Amniotic stem cell (primary cell): Measurements from ENCODE around the gene ZP4.
A peak's percentile ranks its signal among the peaks of the same experiment; 100 is the strongest.
"Not testable (repeated sequence)": the region's sequence is repeated elsewhere in the genome, so short reads cannot be mapped to it uniquely, and the experiment has no call there.

Experiments
- DNase-seq: peaks from one replicate; lab custom pipeline; 2025; lab: John Stamatoyannopoulos, UW

ZP4 gene

DNA sequence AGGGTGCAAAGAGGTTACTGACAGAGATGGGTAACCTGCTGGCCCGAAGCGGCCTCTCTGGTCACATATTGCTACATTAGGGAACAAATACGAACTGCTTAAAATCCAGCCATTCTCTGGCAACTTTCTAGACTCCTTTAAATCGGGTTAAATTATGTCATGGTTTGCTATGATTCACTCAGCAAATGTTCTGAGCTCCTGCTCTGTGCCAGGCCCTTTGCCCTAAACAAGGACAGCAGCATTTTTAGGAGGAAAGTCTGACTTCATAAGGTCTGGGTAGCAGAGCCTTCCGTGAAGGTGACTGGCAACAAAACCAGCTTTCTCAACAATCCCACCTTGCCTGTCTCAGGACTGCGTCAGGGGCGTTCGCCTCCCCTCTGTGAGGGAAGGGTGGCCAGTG lies 15.4 kb downstream of the ZP4 start:
- DNase-seq: no peak

DNA sequence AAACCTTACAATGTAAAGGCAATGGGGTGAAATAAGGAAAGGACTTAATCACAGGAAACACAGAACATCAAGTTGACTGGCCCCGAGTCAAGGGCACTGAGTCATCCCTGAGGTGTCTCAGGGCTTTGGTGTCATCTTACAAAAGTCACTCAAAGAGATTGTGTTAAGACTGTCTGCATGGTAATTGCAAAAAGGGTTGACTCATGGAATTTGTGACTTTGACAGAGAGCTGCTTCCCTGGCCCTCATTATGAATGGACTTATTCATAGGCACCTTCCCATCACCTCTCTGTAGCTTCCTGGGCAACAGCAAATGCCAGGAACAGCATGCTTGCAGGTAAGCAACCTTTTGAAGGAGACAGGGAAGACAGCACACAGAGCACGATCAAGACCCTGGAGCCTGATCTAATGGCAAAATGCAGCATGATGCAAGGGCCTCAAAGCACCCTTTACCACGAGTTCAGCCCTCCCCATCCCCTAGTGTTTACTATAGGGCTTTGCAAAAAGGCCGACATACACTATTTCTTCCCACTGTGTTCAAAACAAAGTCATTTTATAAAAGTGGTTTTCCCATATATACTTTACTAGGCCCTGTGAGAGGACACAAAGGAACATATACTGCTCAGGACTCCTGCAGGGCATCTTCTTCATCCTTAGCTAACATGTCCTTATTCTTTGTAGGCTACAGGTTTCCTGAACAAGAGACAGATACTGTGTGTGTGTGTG lies 17.1 kb downstream of the ZP4 start:
- no peak for DNase-seq

DNA sequence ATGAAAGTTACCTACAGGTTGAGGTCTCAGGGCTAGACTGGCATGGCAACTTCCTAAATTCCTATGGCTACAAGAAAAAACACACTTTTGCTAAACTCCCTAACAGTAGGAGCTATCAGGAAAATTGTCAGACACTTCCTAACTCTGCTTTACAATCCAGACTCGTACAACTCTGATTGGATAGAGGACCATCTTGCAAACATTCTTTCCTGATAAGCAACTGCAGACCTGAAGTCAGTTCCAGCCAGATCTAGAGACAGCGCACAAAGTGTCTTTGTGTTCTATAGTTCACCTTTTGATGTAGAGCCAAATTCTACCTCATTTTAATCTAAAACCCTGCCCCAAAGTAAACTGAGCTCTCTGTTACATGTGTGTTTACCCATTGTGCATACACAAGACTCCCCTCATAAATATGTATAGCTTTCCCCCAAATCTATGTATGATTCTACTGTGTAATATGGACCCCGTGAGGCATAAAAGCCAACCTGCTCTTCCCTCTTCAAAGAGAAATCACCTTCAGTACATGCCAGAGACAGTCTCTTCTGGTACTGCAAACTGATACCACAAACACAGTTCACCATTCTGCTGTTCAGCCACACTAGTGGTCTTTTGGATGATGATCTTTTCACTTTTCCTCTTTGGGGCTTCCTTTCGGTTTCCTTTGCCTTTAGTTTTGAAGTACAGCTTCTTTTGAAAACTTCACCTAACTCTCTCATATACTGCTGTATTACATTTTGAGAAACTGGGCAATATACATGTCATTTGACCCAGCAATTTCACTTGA lies 21.7 kb downstream of the ZP4 start:
- DNase-seq: no peak

DNA sequence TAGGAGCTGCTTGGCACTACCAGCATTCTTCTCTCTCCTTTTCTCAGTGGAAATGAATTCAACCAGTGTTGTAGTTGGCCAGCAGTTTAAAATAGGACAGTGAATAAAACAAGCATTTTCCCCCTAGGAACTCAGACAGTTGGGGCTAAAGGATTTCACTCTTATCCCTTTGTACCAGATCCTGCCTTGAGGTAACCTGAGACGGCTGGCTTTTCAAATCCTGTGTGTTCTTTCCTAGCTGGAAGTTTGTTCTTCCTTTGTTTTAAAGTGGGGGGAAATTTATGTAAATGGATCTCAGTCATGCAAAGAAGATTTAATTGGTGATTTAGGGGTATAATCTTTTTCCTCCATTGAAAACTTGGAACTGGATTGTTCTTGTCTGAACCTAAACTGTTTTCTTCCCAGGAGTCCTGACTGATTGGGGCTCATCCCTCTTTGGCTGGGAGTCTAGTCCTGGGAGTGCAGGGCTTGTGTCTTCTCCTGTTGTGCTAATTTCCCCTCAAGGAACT lies 23.3 kb downstream of the ZP4 start:
- no peak for DNase-seq

DNA sequence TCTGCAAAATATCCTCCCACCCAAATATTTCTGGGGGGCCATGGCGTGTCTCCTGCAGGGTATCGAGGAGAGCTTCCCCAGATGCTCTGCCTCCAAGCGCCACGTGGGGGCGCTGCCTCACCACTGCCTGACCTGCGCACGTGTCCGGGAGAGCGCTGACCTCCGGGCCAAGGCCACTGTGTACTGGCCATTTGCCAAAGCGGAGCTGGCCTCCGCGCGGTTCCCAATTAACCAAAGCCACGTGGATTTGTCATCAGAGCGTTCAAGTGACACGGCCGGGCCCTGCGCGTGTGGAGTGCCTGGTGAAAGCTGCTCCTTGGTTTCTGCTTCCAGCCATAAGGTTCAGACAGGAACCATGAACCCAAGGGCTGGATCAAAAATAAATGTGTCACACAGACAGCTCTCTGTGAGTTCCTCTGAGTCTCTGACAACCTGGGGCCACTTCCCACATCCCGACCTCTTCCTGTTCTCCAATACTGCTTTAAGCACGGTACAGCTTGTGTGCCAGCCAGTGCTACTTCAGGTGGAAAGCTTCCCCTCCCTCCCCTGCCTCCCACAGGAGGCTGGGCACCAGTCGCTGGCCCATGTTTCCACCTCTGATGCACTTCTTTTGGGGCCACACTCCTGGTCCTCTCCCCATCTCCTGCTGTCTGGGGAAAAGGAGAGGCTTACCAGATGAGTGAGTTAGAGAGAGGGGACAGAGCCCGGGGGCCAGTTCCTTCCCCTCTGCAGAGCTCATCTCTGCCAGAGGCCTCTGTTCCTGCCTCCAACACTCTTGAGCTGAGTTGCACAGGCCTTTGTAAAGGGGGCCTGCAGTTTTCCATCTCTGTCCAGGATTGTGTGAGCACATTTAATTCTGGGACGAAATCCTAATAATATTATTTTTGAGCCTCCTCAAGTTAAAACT lies 26.1 kb downstream of the ZP4 start:
- DNase-seq: no peak

DNA sequence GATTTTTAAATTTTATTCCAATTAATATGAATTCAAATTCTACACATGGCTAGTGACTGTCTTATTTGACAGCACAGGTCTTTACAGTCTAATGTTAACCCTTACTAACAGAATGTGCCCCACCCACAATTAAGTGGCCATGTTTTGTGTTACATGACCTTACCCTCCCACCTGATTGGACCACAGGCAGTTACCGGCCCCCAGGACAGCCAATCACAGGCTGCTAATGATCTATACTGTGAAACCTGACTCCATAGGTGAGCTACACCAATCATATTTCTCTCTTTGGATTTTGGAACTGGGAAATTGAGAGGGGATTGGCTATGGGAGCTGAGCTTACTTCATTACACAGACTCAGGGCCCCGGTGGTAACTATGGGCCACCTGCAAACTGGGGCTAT lies 27.5 kb downstream of the ZP4 start:
- DNase-seq: no peak

DNA sequence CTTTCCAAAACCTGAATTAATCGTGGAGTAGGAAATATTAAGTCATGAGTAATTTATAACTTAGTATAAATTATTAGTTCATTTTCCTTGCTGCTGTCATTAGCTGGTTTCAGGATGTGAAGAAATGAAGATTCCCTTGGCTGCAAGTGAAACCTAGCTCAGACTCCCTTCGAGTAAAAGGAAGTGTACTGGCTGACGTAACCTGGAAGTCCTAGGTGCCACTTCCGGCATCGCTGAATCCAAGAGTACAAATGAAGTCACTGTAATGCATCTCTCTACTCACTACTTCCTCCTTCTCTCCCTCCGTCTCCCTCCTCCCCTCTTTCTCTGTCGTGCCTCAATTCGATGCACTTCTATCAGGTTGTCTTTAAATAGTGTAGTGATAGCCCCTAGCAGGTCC lies 28.8 kb downstream of the ZP4 start:
- no peak for DNase-seq

DNA sequence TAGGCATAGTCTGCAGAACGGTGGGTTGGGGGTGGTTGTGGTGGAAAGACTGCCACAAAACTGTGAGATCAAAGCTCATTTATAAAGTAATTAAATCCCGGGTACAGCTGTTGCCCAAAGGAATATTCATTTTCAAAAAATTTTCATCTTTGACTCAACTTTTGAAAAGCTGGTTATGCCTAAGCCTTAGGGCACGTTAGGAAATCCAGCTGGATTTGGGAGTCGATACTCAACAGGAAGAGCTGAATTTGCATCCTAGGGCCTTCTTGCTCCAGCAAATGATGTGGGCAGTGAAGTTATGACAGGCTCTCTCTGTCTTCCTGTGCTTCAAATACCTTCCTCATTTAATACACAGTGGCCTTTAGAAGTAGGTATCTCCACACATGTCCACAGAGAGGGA lies 31.7 kb downstream of the ZP4 start:
- no peak for DNase-seq

DNA sequence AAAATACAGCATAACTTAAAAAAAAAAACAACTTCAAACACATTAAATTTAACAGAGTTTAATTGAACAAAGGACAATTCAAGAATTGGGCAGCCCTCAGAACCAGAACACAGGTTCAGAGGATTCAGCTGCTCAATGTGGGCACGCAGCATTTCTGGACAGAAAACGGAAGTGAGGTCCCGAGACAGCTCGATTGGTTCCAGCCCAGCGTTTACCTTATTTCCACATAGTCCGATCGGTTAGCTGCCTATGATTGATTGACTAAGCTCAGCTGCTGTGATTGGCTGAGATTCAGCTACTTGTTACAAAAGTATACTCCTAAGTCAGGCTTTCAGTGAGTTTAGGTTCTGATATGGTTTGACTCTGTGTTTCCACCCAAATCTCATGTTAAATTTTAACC lies 33.3 kb downstream of the ZP4 start:
- DNase-seq: no peak

DNA sequence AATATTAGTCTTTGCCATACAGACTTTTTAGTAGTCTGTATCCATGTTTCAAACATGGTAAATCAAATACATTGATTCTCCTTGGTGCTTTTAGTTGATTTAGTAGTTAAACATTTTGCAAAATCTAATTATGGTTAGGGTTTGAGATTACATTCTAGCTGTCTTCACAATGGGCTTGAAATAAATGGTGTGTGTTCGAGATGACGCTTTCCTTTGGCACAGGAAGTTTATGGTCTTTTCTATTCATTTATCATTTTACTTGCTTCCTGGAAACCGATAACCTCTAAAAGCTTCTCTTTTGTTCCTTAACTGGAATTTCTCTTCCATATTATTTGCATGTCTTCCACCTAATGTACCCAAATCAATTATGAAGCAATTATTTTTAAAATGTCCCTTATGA lies 38.4 kb downstream of the ZP4 start:
- DNase-seq: no peak

DNA sequence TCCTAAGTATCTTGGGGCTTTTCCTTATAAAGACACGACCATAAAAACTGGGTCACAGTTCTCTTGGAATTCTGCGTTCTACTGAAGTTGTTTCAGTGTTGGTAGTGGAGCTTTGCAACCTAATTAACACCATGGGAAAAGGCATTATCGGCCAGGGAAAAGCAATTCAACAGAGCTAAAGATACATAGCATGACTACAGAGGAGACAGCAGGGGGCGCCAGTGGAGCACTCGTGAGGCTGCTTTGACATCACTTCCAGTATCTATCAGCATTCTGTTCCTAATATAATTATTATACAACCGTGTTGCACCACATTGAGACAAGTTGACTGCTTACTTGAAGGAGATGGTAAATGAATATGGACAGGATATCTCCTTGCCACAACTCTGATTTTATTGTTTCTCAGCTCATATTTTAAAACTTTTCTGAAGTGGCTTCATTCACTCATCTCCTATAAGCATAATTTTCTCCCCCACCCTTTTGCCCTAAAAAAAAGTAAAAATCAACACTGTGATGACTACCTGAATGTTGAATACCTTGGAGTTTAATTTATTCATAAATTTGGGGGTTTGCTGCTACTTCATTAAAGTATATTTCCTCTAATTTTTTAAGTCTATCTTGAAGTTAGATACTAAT lies 39.4 kb downstream of the ZP4 start:
- peak; percentile 17 for DNase-seq

DNA sequence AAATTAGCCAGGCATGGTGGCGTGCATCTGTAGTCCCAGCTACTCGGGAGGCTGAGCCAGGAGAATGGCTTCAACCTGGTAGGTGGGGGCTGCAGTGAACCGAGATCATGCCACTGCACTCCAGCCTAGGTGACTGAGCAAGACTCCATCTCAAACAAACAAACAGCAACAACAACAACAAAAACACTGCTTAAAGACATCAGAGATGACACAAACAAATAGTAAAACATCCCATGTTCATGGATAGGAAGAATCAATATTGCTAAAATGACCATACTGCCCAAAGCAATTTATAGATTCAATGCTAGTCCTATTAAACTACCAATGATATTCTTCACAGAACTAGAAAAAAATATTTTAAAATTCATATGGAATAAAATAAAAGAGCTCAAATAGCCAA lies 47.2 kb downstream of the ZP4 start:
- not testable (repeated sequence) for DNase-seq

DNA sequence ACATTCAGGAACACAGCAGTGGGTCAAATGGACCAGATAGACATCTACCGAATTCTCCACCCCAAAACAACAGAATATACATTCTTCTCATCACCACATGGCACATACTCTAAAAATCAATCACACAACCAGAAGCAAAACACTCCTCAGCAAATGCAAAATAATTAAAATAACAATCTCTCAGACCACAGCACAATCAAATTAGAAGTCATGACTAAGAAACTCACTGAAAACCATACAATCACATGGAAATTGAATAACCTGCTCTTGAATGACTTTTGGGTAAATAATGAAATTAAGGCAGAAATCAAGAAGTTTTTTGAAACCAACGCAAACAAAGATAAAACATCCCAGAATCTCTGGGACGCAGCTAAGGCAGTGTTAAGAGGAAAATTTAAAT lies 49.2 kb downstream of the ZP4 start:
- DNase-seq: no peak

DNA sequence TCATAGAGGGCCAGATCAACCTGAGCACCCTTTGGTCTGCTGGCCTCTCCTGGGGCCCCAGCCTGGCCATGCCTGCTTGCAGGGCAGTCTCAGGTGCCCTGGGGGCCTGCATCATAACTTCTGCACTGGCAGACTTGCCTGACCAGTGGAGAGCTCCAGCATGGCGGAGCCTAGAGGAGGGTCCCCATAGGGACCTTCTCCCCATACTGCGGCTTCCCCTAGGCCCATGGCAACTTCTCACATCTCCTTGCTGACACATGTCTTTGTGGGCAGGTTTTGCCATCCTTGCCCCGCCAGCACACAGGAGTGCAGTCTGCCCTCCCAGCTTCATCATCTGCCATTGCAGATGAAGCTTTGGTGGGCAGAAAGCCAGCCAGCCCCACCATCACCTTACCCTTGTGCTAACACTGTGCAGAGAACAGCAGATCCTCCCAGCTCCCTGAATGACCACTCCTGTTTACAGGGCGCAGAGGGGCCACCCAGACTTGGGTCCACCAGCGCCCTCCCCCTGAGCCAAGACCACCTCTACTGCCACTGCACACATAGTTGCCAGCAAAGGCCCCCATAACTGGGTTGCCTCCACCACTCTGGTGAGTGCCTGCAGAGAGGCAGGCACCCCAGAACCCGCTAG lies 51.7 kb downstream of the ZP4 start:
- DNase-seq: no peak

DNA sequence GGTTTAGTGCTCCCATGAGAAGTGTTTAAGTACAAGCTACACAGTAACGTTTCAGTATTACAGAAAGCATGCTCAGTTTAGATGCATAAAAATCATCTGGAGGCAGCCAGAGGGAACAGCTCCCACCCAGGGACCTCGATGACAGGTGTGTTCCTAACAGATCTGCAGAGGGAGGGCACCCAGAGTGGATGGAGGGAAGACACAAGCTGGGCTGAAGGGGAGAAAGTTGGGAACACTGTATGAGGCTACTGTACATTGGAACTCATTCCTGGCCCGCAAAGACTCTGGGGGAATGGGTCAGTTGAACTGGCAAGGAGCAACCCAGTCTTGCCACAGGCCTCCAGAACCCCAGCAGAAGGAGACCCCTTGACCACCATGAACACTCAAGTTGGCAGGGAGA lies 52.4 kb downstream of the ZP4 start:
- DNase-seq: no peak

DNA sequence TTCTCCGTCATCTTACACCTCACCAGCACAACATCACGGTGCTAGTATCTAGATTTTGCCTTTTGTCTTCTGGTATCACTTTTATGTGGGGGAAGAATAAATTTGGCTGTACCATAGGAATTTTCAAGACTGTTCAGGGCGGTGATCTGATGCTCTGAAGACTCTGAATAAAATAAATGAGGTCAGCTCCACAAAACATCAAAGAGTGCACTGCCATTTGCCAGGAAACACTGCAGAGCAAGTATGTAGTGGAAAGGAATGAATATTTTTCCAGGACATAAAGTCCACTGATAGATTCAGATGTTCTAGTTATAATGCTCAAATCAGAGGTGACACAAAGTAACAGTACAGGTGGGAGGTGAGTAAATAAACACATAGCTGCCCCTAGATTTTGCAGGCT lies 56.3 kb downstream of the ZP4 start:
- no peak for DNase-seq

DNA sequence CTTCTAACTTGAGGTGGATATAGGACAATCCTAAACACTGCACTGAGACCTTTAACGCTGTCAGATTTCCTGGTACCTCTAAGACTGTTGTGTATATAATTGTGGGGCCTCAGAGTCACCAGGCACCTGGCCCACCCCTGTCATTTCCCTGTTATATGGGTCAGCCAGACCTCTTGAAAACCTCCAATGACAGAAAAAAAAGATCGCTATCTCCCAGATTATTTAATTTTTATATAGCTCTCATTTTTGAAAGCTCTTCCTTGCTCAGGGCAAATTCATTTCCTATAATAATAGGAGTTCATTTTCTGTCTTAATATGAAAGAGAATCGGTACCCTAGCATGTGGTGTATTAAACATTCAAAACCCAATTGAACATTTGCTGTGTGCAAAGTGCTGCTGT lies 56.7 kb downstream of the ZP4 start:
- DNase-seq: no peak

DNA sequence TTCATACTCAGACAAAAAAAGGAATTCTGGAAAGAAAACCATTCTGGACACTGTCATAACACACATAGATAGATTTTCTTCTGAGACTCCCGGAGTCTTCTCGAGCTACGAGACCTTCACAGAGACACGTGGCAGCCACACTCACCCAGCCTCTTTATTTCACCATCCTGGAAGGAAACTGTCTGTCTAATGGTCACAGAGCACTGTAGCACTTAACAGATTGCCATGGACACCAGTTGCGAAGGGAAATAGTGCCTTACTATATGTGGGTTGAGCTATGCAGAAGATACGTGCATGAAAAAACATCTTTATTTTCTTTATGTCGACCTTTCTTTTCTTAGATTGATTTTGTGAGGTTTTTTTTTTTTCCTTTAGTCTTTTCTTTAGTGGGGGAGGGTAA lies 57.9 kb downstream of the ZP4 start:
- no peak for DNase-seq
